ENCODE measurements around the gene BCL2L2.

DNA sequence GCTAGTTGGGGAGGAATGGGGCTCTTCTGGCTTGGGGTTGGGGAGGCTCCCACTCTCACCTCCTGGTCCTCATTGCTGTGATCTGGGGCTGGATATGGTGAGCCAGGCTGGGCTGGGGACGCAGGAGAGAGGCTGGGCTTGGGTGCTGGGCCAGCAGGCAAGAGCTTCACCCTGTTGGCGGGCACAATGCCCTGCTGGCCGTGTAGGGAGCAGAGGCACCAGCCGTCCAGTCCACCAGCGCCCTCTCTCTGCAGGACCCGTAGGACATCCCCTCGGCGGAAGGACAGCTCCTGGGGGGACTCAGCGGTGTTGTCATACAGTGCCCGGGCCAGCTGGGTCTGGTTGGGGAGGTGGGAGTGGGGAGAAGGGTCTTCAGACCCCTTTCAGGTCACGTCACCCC, 53.9 kb downstream of the BCL2L2 start:
- peak in 3 of 12 donors; percentile 8 to 17 (median 17) for TF ChIP-seq CTCF (IDR thresholded peaks at IDR 0.05)
- TF ChIP-seq POLR2A (IDR thresholded peaks at IDR 0.05) = no peak
